Measurements from ENCODE around the gene STX1B. TPM values are rescaled to one million over a fixed set of nuclear protein-coding genes. Genes with fewer than 3 reads are reported as not detected.

STX1B gene
- 9.7 and 11.0 TPM in 2 replicates for total RNA-seq (2021)
- long read RNA-seq = 0 reads

- Histone ChIP-seq H4K91ac (ENCODE audit: insufficient read length, low read depth, low read length) (no peak within 1 kb of the TSS), H3K18ac (ENCODE audit: insufficient read length, low read depth, low read length) (no peak within 1 kb of the TSS), H3K23ac (ENCODE audit: insufficient read length, low read depth, low read length) (no peak within 1 kb of the TSS), H3K4me2 (ENCODE audit: insufficient read depth, insufficient read length, low read length) (peak within 1 kb of the TSS; percentile 44), H3K4me1 (ENCODE audit: insufficient read depth, low read length) (peaks cover 3% of the 10 kb centered on the region; the same call in 1 of the 2 replicates), H4K8ac (replicated peaks; ENCODE audit: insufficient read length, low read depth, low read length) (no peak within 1 kb of the TSS), H4K20me1 (ENCODE audit: control insufficient read depth, insufficient read depth, insufficient read length) (no peaks in the 10 kb centered on the region), H3T11ph (ENCODE audit: low read length) (no peak within 1 kb of the TSS), H3K4ac (ENCODE audit: low read depth, low read length) (no peak within 1 kb of the TSS), H3K79me1 (ENCODE audit: insufficient read depth, low read depth, low read length, poor library complexity, severe bottlenecking) (no peaks in the 10 kb centered on the region), H3K9me3 (ENCODE audit: control insufficient read depth, low read depth, low read length) (no peaks in the 10 kb centered on the region), H2BK20ac (ENCODE audit: low read depth, low read length, poor library complexity, severe bottlenecking) (no peak within 1 kb of the TSS), H3K79me2 (ENCODE audit: insufficient read depth, low read length) (no peaks in the 10 kb centered on the region), H3K27ac (ENCODE audit: insufficient read length, low read depth, low read length) (no peak within 1 kb of the TSS), H3K14ac (ENCODE audit: insufficient read depth, low read length) (no peak within 1 kb of the TSS; the same call in 1 of the 2 replicates), H3K9ac (ENCODE audit: extremely low read depth, insufficient read length, low read length) (no peak within 1 kb of the TSS), H2BK5ac (ENCODE audit: insufficient read length, low read length) (no peak within 1 kb of the TSS), H2AK5ac (ENCODE audit: insufficient read length, low read length) (no peak within 1 kb of the TSS), H3K23me2 (ENCODE audit: insufficient read length, low read depth, low read length, poor library complexity, severe bottlenecking) (peaks cover 5% of the 10 kb centered on the region), H3K56ac (ENCODE audit: insufficient read length, low read depth, low read length) (no peak within 1 kb of the TSS), H2BK120ac (ENCODE audit: low read depth, low read length, poor library complexity, severe bottlenecking) (no peak within 1 kb of the TSS), H2BK15ac (ENCODE audit: low read depth, low read length) (no peak within 1 kb of the TSS), H2BK12ac (ENCODE audit: insufficient read length, low read depth, low read length) (no peak within 1 kb of the TSS), H2AFZ (ENCODE audit: low read length) (no peak within 1 kb of the TSS), H4K5ac (ENCODE audit: insufficient read length, low read depth, low read length) (no peak within 1 kb of the TSS), H3K27me3 (ENCODE audit: insufficient read depth, low read length) (no peaks in the 10 kb centered on the region)
- peaks cover 24 to 38% of the 10 kb centered on the region in 2 experiments for H3K4me1 Mint-ChIP-seq
- peak within 1 kb of the TSS in 2 of 3 experiments; percentile 41 to 81; a peak in 1 of 7 replicates for H3K27ac Mint-ChIP-seq
- TF ChIP-seq CTCF (conservative IDR thresholded peaks at IDR 0.05) = no peak
- no peaks in the 10 kb centered on the region; a peak in 1 of 5 replicates for H3K9me3 Mint-ChIP-seq
- peaks cover 38% of the 10 kb centered on the region for H3K27me3 Mint-ChIP-seq (ENCODE audit: low read depth)
- DNase-seq = peak; percentile 81
- no CpG with 5 or more reads among the region's 45 CpGs for WGBS (ENCODE audit: extremely low coverage, insufficient read length, low lambda C conversion rate)
- H3K36me3 Mint-ChIP-seq (ENCODE audit: insufficient read depth in 1 of 3, low read depth in 3 of 3) = no peaks in the 10 kb centered on the region; a peak in 1 of 7 replicates
- peak within 1 kb of the TSS; percentile 72 to 86 for H3K4me3 Mint-ChIP-seq
Measured at GRCh38 chr16:31010585-31011325, at the start of gene STX1B. STX1B (minus strand) TSS chr16:31010638; CDS start chr16:31010396, 242 bp downstream.
